H1 (cell line): ENCODE measurements around the gene COL8A2. TPM values are rescaled to one million over a fixed set of nuclear protein-coding genes. Genes with fewer than 3 reads are reported as not detected.

Source experiments
- CTCF ChIA-PET: fragments of 300-600 bp; sonication (Branson Sonifier 250); formaldehyde crosslinking; loops from one replicate; lab custom pipeline; 2021; ENCODE audit not compliant: partially characterized antibody; lab: Charles Lee
- POLR2A ChIA-PET: fragments of 300-600 bp; sonication (Branson Sonifier 250); formaldehyde crosslinking; loops from one replicate; lab custom pipeline; 2021; ENCODE audit warnings: inconsistent platforms; ENCODE audit not compliant: partially characterized antibody; lab: Charles Lee
- DNase-seq, 2 experiments: peaks; one replicate each; pipeline versions ENCODE4 v3.0.0 to v3.0.0-alpha.2; 2010 to 2022; ENCODE audit warnings: low spot score in 2 of 2, low read depth in 1 of 2, mixed read lengths in 1 of 2
- FAIRE-seq: peaks from 2 replicates; lab custom pipeline; 2011; peaks lifted over from hg19 to GRCh38; lab: Jason Lieb, UNC
- H2AFZ ChIP-seq: 2 replicates; pipeline ENCODE4 v1.8.1; 2012; ENCODE audit warnings: low read length, inconsistent platforms
- H2AK5ac ChIP-seq: 2 replicates; pipeline ENCODE4 v1.6.1; 2013; ENCODE audit warnings: low read depth, low read length
- H2BK120ac ChIP-seq: replicated peaks from 2 replicates; pipeline ENCODE3; 2013; ENCODE audit warnings: low read depth, low read length, inconsistent platforms
- H2BK12ac ChIP-seq: 2 replicates; pipeline ENCODE4 v1.6.1; 2013; ENCODE audit warnings: low read depth, low read length
- H2BK15ac ChIP-seq: 2 replicates; pipeline ENCODE4 v1.6.1; 2013; ENCODE audit warnings: low read length
- H2BK20ac ChIP-seq: 2 replicates; pipeline ENCODE4 v1.6.1; 2013; ENCODE audit warnings: low read length
- H2BK5ac ChIP-seq: 2 replicates; pipeline ENCODE4 v1.6.1; 2013; ENCODE audit warnings: low read depth, low read length
- H3K14ac ChIP-seq: 2 replicates; pipeline ENCODE4 v1.6.1; 2013; ENCODE audit warnings: inconsistent platforms; ENCODE audit not compliant: insufficient read length
- H3K18ac ChIP-seq: 2 replicates; pipeline ENCODE4 v1.6.1; 2013; ENCODE audit warnings: low read length; ENCODE audit errors: extremely low read depth
- H3K23ac ChIP-seq: 2 replicates; pipeline ENCODE4 v1.6.1; 2013; ENCODE audit warnings: inconsistent platforms; ENCODE audit not compliant: insufficient read length
- H3K23me2 ChIP-seq: 2 replicates; pipeline ENCODE4 v1.6.1; 2013; ENCODE audit warnings: low read depth, low read length
- H3K27ac ChIP-seq: 2 replicates; pipeline ENCODE4 v1.6.1; 2011; ENCODE audit warnings: low read depth, low read length, inconsistent platforms
- H3K27me3 ChIP-seq, 4 experiments: replicated peaks in 1 of 4; 1 replicate in 1 of 4; 2 replicates in 3 of 4; pipeline versions ENCODE4 v1.6.1 to v1.8.1; 2011 to 2013; ENCODE audit warnings: low read length in 3 of 4, mild to moderate bottlenecking in 3 of 4, inconsistent platforms in 2 of 4, mixed read lengths in 2 of 4, moderate library complexity in 1 of 4; ENCODE audit not compliant: control insufficient read depth in 3 of 4, insufficient read depth in 3 of 4; ENCODE audit errors: extremely low read depth in 1 of 4
- H3K36me3 ChIP-seq, 4 experiments: 2 replicates each; pipeline versions ENCODE4 v1.6.1 to v1.8.1; 2011 to 2013; ENCODE audit warnings: mild to moderate bottlenecking in 4 of 4, low read length in 3 of 4, moderate library complexity in 2 of 4, control low read depth in 1 of 4, inconsistent platforms in 1 of 4; ENCODE audit not compliant: insufficient read depth in 4 of 4, control insufficient read depth in 2 of 4
- H3K4ac ChIP-seq: replicated peaks from 2 replicates; pipeline ENCODE3; 2013; ENCODE audit warnings: low read length, low read depth, mixed read lengths, inconsistent platforms; ENCODE audit not compliant: insufficient read length
- H3K4me1 ChIP-seq, 4 experiments: replicated peaks in 1 of 4; 1 replicate in 1 of 4; 2 replicates in 3 of 4; pipeline versions ENCODE4 v1.6.1 to v1.8.1; 2011 to 2013; ENCODE audit warnings: low read length in 3 of 4, inconsistent platforms in 2 of 4, mixed read lengths in 1 of 4; ENCODE audit not compliant: insufficient read depth in 4 of 4, control insufficient read depth in 3 of 4
- H3K4me2 ChIP-seq, 2 experiments: 2 replicates each; pipeline versions ENCODE4 v1.6.1 to v1.8.1; 2011 to 2013; ENCODE audit warnings: low read depth in 2 of 2, low read length in 2 of 2, control low read depth in 1 of 2, inconsistent platforms in 1 of 2, mild to moderate bottlenecking in 1 of 2; ENCODE audit not compliant: insufficient read depth in 1 of 2
- H3K4me3 ChIP-seq, 4 experiments: fragments of 200-600, 300-600 bp in 1 of 4; sonication (generic), shearing (Covaris generic), sonication (Bioruptor Twin) in 1 of 4; 2 replicates each; pipeline versions ENCODE4 v1.5.1 to v1.8.1; 2011 to 2016; ENCODE audit warnings: low read length in 4 of 4, low read depth in 3 of 4, control low read depth in 2 of 4, inconsistent platforms in 2 of 4, mild to moderate bottlenecking in 2 of 4, mixed read lengths in 1 of 4, moderate library complexity in 1 of 4; ENCODE audit not compliant: insufficient read depth in 2 of 4; ENCODE audit errors: extremely low read depth in 1 of 4
- H3K56ac ChIP-seq: replicated peaks from 2 replicates; pipeline ENCODE3; 2013; ENCODE audit warnings: low read depth, mild to moderate bottlenecking, mixed read lengths, low read length, inconsistent platforms; ENCODE audit not compliant: insufficient read length
- H3K79me1 ChIP-seq: 2 replicates; pipeline ENCODE4 v1.6.1; 2013; ENCODE audit warnings: low read depth, low read length, control low read depth
- H3K79me2 ChIP-seq, 2 experiments: 2 replicates each; pipeline versions ENCODE4 v1.6.1 to v1.8.1; 2012 to 2013; ENCODE audit warnings: low read length in 2 of 2, mild to moderate bottlenecking in 2 of 2, inconsistent platforms in 1 of 2; ENCODE audit not compliant: insufficient read depth in 2 of 2, control insufficient read depth in 1 of 2
- H3K9ac ChIP-seq, 4 experiments: replicated peaks in 1 of 4; 1 replicate in 1 of 4; 2 replicates in 3 of 4; pipeline versions ENCODE4 v1.6.1 to v1.8.1; 2011 to 2013; ENCODE audit warnings: low read depth in 3 of 4, low read length in 3 of 4, control low read depth in 2 of 4, mild to moderate bottlenecking in 2 of 4, moderate library complexity in 2 of 4, inconsistent platforms in 1 of 4; ENCODE audit errors: extremely low read depth in 1 of 4
- H3K9me3 ChIP-seq, 2 experiments: 2 replicates each; pipeline versions ENCODE4 v1.6.1 to v1.8.1; 2012 to 2013; ENCODE audit warnings: mild to moderate bottlenecking in 2 of 2, moderate library complexity in 2 of 2, control low read depth in 1 of 2, inconsistent platforms in 1 of 2, low read depth in 1 of 2, low read length in 1 of 2, mixed read lengths in 1 of 2; ENCODE audit not compliant: insufficient read depth in 2 of 2
- H4K20me1 ChIP-seq, 2 experiments: replicated peaks in 1 of 2; 2 replicates each; pipeline versions ENCODE3 to v1.8.1; 2011 to 2013; ENCODE audit warnings: inconsistent platforms in 2 of 2, low read length in 2 of 2, mild to moderate bottlenecking in 1 of 2; ENCODE audit not compliant: insufficient read depth in 2 of 2, control insufficient read depth in 1 of 2
- H4K5ac ChIP-seq: 2 replicates; pipeline ENCODE4 v1.6.1; 2013; ENCODE audit warnings: low read length, low read depth, mixed read lengths, inconsistent platforms; ENCODE audit not compliant: insufficient read length
- H4K8ac ChIP-seq: 2 replicates; pipeline ENCODE4 v1.8.0; 2013; ENCODE audit warnings: mild to moderate bottlenecking, moderate library complexity, low read length, inconsistent platforms; ENCODE audit not compliant: insufficient read depth; ENCODE audit errors: extremely low read depth
- H4K91ac ChIP-seq: replicated peaks from 2 replicates; pipeline ENCODE3; 2013; ENCODE audit warnings: low read length, mixed read lengths, inconsistent platforms; ENCODE audit not compliant: insufficient read length
- WGBS, 2 experiments: shearing (Covaris generic) in 1 of 2; methylation state at CpG; one replicate each; pipeline versions ENCODE4 v1.1.6 to v1.1.7; 2013 to 2015; ENCODE audit warnings: low lambda C conversion rate in 2 of 2, mixed read lengths in 2 of 2, inconsistent platforms in 1 of 2, low coverage in 1 of 2, missing lambda C conversion rate in 1 of 2; ENCODE audit not compliant: insufficient replicate concordance in 2 of 2, insufficient coverage in 1 of 2, insufficient read length in 1 of 2; ENCODE audit errors: extremely low coverage in 1 of 2, missing lambda C conversion rate in 1 of 2; 5-methylcytosine and 5-hydroxymethylcytosine counted together
- polyA plus RNA-seq, 7 experiments: library from polyadenylated mRNA; depleted of rRNA in 3 of 7; stranded (reverse) in 5 of 7; unstranded in 2 of 7; fragments of >200 nt in 5 of 7; fragments of 200-250 nt in 2 of 7; gene quantifications; 1 replicate in 5 of 7; 2 replicates in 1 of 7; 4 replicates in 1 of 7; pipeline versions ENCODE4 v1.2.1 to v1.2.3, GENCODE V29; 2011 to 2013; ENCODE audit warnings: missing spikeins in 2 of 7, mixed read lengths in 2 of 7
- total RNA-seq: library from RNA; stranded (reverse); fragmentation: NEBNext Ultra II Directional; extraction: Animal tissue kit (Norgen Biotek cat#: 25700); gene quantifications from 2 replicates; pipeline ENCODE4 v1.2.1, GENCODE V29; 2021

COL8A2 gene
- total and polyA plus RNA-seq, 2 of the 8 experiments (the other 6 are each of a cell fraction or from before 2014, with no cell fraction given), result 2.1 to 2.8 TPM

- no peak overlapping the region for H3K56ac ChIP-seq
- H4K8ac ChIP-seq, result no peak overlapping the region; the same call in 1 of the 2 replicates
- 90% methylated on average over 3 of the region's 5 CpGs; no CpG with 5 or more reads in 1 of the 2 experiments for WGBS, 2 experiments
- no peaks in the 10 kb centered on the region for H3K79me2 ChIP-seq
- H4K91ac ChIP-seq, result no peak overlapping the region
- no peak overlapping the region for H2AFZ ChIP-seq
- H3K4me3 ChIP-seq, result no peak overlapping the region
- H3K36me3 ChIP-seq, result no peaks in the 10 kb centered on the region
- DNase-seq, result no peak
- no peaks in the 10 kb centered on the region for H3K9me3 ChIP-seq
- H3K4me1 ChIP-seq, result peaks cover 0 to 10% (median 5%) of the 10 kb centered on the region in 4 experiments; a peak in 5 of 7 replicates
- ChIA-PET CTCF (interaction anchor here (0.8 to 32.6 kb wide), 8 partner anchors 9 to 170 kb away, joined by 3 to 738 read pairs (median 4); partner anchors contain the start of gene TRAPPC3), POLR2A (interaction anchor here (1.0 to 2.2 kb wide), 4 partner anchors 9 to 34 kb away, joined by 3 to 7 read pairs (median 4); partner anchors contain the start of gene TRAPPC3)
- no peak overlapping the region for H3K27ac ChIP-seq
- H2BK15ac ChIP-seq, result no peak overlapping the region
- no peak overlapping the region for H3K9ac ChIP-seq
- no peak overlapping the region for H3K18ac ChIP-seq
- no peak overlapping the region for H2BK120ac ChIP-seq
- no peaks in the 10 kb centered on the region for H3K23me2 ChIP-seq
- H2BK12ac ChIP-seq, result no peak overlapping the region
- H3K4me2 ChIP-seq, result no peak overlapping the region
- FAIRE-seq, result no peak
- H4K20me1 ChIP-seq, result no peaks in the 10 kb centered on the region
- H2BK20ac ChIP-seq, result no peak overlapping the region
- no peak overlapping the region for H2BK5ac ChIP-seq
- no peaks in the 10 kb centered on the region for H3K79me1 ChIP-seq
- H3K23ac ChIP-seq, result no peak overlapping the region
- no peak overlapping the region for H3K4ac ChIP-seq
- no peaks in the 10 kb centered on the region; a peak in 1 of 7 replicates for H3K27me3 ChIP-seq
- no peak overlapping the region for H4K5ac ChIP-seq
- H3K14ac ChIP-seq, result no peak overlapping the region
- H2AK5ac ChIP-seq, result no peak overlapping the region
Observed at GRCh38 chr1:36115931-36116330, 9.1 kb downstream of the COL8A2 start.
